GM10266 (cell line): ENCODE results near the gene CARMIL1.

Experiments
- DNase-seq: peaks from one replicate; pipeline ENCODE4 v3.0.0; 2012; ENCODE audit errors: extremely low spot score
- TF ChIP-seq, protein P1 (sequence below): IDR thresholded peaks from 2 replicates; pipeline ENCODE4 v1.5.1; 2012; ENCODE audit warnings: mild to moderate bottlenecking, low read depth; ENCODE audit not compliant: control insufficient read depth, insufficient read depth; ENCODE audit errors: missing control alignments

The CARMIL1 gene

DNA sequence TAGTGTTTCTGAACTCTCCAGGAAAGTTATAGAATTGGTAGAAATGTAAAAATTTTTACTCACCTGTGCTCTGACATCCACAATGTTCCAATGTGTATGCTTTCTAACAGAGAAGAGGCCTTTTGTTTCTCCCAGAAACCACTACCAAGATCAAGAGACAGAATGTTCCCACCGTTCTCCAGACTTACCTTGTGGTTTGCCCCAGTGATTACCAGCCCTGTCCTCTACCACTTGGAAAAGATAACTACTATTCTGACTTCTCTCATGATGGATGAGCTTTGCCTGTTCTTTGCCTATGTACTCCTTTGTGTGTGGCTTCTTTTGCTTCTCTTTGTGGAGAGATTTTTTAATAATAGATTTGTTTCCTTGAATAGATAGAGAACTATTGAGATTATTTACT, 199.8 kb downstream of the CARMIL1 start:
- no peak for DNase-seq
- TF ChIP-seq, protein P1, sequence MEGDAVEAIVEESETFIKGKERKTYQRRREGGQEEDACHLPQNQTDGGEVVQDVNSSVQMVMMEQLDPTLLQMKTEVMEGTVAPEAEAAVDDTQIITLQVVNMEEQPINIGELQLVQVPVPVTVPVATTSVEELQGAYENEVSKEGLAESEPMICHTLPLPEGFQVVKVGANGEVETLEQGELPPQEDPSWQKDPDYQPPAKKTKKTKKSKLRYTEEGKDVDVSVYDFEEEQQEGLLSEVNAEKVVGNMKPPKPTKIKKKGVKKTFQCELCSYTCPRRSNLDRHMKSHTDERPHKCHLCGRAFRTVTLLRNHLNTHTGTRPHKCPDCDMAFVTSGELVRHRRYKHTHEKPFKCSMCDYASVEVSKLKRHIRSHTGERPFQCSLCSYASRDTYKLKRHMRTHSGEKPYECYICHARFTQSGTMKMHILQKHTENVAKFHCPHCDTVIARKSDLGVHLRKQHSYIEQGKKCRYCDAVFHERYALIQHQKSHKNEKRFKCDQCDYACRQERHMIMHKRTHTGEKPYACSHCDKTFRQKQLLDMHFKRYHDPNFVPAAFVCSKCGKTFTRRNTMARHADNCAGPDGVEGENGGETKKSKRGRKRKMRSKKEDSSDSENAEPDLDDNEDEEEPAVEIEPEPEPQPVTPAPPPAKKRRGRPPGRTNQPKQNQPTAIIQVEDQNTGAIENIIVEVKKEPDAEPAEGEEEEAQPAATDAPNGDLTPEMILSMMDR, result no peak

DNA sequence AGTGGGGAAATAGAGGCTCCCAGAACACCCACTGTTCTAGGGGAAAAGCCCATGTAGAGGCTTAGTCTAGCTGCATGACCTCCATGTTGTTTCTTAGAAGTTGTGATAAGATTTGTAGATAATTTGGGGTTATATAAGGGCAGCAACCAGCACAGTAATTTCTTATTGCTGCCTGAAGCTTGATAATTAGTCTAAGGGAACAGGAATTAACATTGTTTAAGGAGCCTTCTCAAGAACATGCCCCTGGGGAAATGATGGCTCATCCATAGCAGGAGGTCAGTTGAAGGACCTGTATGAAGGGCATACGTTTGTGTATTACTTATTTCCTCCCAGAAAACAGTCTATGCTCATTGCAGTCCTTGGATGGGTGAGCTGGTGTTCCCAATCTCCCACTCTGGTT, 202.1 kb downstream of the CARMIL1 start:
- TF ChIP-seq, protein P1, result no peak

DNA sequence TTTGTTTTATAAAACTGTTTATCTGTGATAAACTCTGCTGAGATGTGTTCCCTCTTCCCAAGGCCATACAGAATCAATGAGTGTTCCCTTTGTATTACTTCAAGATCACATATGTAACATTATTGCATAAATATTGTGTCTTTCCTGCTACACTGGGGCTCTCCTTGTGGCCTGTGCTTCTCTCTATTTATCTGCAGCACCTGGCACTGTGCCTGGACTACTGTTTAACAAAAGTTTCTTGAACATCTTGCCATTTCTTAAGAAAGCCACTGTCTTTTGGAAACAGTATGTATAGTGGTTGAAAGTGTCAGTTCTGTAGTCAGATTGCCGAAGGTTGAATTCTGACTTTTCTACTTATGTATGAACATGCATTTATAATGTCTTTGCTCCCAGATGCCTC, 203.8 kb downstream of the CARMIL1 start:
- DNase-seq, result no peak
- TF ChIP-seq, protein P1, result no peak

More for the DNA sequence above, 202.1 kb downstream of the CARMIL1 start:
- no peak for DNase-seq

DNA sequence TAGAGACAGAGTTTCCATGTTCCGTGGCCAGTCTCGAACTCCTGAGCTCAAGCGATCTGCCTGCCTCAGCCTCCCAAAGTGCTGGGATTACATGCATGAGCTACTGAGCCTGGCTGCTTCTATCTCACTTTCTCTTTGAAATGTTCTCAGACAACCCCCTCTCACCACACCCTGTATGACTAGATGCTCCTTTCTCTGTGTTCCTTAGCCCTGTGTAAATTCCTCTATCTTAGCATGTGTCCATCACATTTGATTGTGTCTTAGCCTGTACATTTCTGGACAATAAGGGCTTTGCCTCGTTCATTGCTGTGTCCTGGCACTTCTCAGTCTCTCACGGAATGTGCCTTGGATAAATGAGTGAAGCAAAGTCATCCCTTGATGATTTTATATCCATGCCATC, 204.8 kb downstream of the CARMIL1 start:
- no peak for DNase-seq
- TF ChIP-seq, protein P1, result no peak

DNA sequence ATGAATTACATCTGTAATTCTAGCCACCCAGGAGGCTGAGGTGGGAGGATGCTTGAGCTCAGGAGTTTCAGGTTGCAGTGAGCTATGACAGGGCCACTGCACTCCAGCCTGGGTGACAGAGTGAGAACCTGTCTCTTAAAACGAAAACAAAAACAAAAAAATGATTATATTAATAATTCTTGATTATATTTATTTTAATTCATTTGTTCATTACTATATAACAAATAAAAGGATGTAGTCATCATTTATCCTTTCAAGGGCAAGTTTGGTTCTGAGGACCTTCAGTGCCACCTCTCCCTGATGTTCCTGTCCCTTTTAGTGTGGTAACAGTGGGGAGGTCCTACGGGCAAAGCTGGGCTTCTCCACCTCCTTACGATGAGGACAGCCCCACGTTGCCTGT, 205.7 kb downstream of the CARMIL1 start:
- TF ChIP-seq, protein P1, result no peak
- no peak for DNase-seq

DNA sequence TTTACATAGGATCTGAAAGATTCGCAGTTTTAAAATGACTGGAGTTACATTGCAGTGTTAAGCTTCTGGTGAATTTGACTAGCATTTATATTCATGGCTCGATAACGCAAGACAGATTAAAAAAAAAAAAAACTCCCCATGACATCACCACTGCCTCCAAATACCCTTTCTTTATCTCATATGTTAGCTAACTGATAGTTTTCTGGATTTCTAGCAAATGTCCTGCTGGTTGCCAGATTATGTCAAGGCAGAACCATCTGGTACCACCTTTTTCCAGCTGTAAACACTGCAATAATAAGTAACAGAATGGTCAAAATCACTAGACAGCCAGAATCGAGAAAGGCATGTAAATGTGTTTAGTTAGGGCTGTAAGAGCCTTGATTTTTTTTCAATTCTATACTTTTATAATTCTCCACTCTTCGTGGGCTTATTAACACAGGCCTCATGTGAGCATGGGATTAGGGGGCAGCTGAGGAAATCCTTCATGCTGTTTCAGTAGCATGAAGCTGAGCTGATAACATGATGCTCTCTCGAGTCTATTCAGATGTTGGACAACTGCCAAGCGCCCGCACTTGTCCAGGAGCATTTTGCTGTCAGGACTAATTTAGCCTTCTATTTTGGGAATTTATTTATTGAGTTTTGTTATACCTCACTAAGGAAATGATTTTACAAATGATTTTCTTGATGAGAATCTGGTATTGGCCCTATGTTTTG, 206.8 kb downstream of the CARMIL1 start:
- TF ChIP-seq, protein P1, result no peak
- no peak for DNase-seq

DNA sequence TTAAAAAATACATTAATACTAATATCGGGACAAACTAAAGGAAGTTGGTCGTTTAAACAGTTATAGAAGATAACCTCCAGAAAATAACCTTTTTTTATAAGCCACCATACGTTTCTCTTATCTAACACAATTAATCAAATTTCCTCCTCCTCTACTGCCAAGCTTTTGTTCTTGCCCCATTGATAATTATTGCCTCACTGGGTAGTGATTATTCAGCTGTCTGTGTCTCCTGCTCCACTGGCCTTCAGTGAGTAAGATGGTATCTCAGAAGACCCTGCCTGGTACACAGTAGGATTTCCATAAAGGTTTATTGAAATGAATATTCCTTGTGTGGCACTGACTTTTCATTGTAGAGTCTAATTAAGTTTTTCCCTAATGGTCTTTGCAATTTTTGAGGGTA, 207.4 kb downstream of the CARMIL1 start:
- TF ChIP-seq, protein P1, result no peak
- no peak for DNase-seq
